ENCODE data around the gene SLC25A26.

Gene SLC25A26

GRCh38 chr3:66403323-66403990 is 182.7 kb downstream of the SLC25A26 start:
- no peak overlapping the region for H3K4me3 ChIP-seq (ENCODE audit: low read depth, low read length)
- TF ChIP-seq CTCF (IDR thresholded peaks at IDR 0.05; ENCODE audit: low read depth, low read length, missing control alignments), result no peak
- DNase-seq (ENCODE audit: low read depth), result no peak

- no peak overlapping the region for H3K4me3 ChIP-seq (ENCODE audit: low read depth, low read length)
- TF ChIP-seq CTCF (IDR thresholded peaks at IDR 0.05; ENCODE audit: low read depth, low read length, missing control alignments), result no peak
- no peak for DNase-seq (ENCODE audit: low read depth)
Measured at GRCh38 chr3:66404197-66404596, 183.4 kb downstream of the SLC25A26 start.

GRCh38 chr3:66404903-66405700 is 184.3 kb downstream of the SLC25A26 start:
- no peak overlapping the region for H3K4me3 ChIP-seq (ENCODE audit: low read depth, low read length)

GRCh38 chr3:66405701-66406091 is 184.9 kb downstream of the SLC25A26 start:
- no peak overlapping the region for H3K4me3 ChIP-seq (ENCODE audit: low read depth, low read length)
- no peak for DNase-seq (ENCODE audit: low read depth)
- TF ChIP-seq CTCF (IDR thresholded peaks at IDR 0.05; ENCODE audit: low read depth, low read length, missing control alignments), result no peak

More at GRCh38 chr3:66404903-66405700, 184.3 kb downstream of the SLC25A26 start:
- DNase-seq (ENCODE audit: low read depth), result no peak
- TF ChIP-seq CTCF (IDR thresholded peaks at IDR 0.05; ENCODE audit: low read depth, low read length, missing control alignments), result no peak

- no peak overlapping the region for H3K4me3 ChIP-seq (ENCODE audit: low read depth, low read length)
- no peak for DNase-seq (ENCODE audit: low read depth)
- TF ChIP-seq CTCF (IDR thresholded peaks at IDR 0.05; ENCODE audit: low read depth, low read length, missing control alignments), result no peak
Measured at GRCh38 chr3:66406163-66406562, 185.4 kb downstream of the SLC25A26 start.

GRCh38 chr3:66406831-66407610 is 186.2 kb downstream of the SLC25A26 start:
- DNase-seq (ENCODE audit: low read depth), result no peak
- no peak for TF ChIP-seq CTCF (IDR thresholded peaks at IDR 0.05; ENCODE audit: low read depth, low read length, missing control alignments)
- H3K4me3 ChIP-seq (ENCODE audit: low read depth, low read length), result no peak overlapping the region

Data from GM12864 (cell line).